Esophagus muscularis mucosa (tissue), 4 donors: ENCODE data around the gene TBL3. TPM values are rescaled to one million over a fixed set of nuclear protein-coding genes. Genes with fewer than 3 reads are reported as not detected.
A peak's percentile ranks its signal among the peaks of the same experiment; 100 is the strongest.

Experiments
- DNase-seq: peaks from one replicate; pipeline ENCODE4 v3.0.0-alpha.2; 2017; ENCODE audit errors: extremely low spot score
- H3K27ac ChIP-seq, 4 donors: fragments of 200-600 bp; sonication (generic); replicated peaks in 1 of 4; 1 replicate in 3 of 4; 2 replicates in 1 of 4; pipeline ENCODE4 v1.5.1; 2016 to 2019; ENCODE audit warnings: mild to moderate bottlenecking in 1 of 4
- H3K27me3 ChIP-seq, 4 donors: fragments of 200-600 bp; sonication (generic); one replicate each; pipeline versions ENCODE4 v1.5.1 to v1.6.0; 2016 to 2019
- H3K36me3 ChIP-seq, 4 donors: fragments of 200-600 bp; sonication (generic); one replicate each; pipeline ENCODE4 v1.5.1; 2016 to 2019
- H3K4me1 ChIP-seq, 4 donors: fragments of 200-600 bp; sonication (generic); one replicate each; pipeline ENCODE4 v1.5.1; 2016 to 2019
- H3K4me3 ChIP-seq, 4 donors: fragments of 200-600 bp; sonication (generic); 1 replicate in 2 of 4; 2 replicates in 2 of 4; pipeline ENCODE4 v1.5.1; 2016 to 2019; ENCODE audit warnings: mild to moderate bottlenecking in 4 of 4, moderate library complexity in 1 of 4
- H3K9me3 ChIP-seq, 4 donors: fragments of 200-600 bp; sonication (generic); 1 replicate in 3 of 4; 2 replicates in 1 of 4; pipeline ENCODE4 v1.5.1; 2016 to 2019
- EP300 ChIP-seq: sonication (generic); formaldehyde crosslinking; IDR thresholded peaks from one replicate; pipeline ENCODE4 v1.6.1; 2017; ENCODE audit warnings: antibody characterized with exemption
- POLR2A ChIP-seq: fragments of 450-650 bp; IDR thresholded peaks from one replicate; pipeline ENCODE4 v1.6.1; 2017; ENCODE audit warnings: antibody characterized with exemption, moderate library complexity, mild to moderate bottlenecking, low read depth
- POLR2AphosphoS5 ChIP-seq, 2 donors: sonication (generic); formaldehyde crosslinking; IDR thresholded peaks; one replicate each; pipeline ENCODE4 v1.6.1; 2017; ENCODE audit warnings: antibody characterized with exemption in 2 of 2
- WGBS: methylation state at CpG from one replicate; pipeline ENCODE4 v1.1.5; 2018; 5-methylcytosine and 5-hydroxymethylcytosine counted together
- intact Hi-C: fragments of 100-400 bp; cut with DNase I; formaldehyde crosslinking; loops from one replicate; pipeline ENCODE4 v1.15.1; 2023
- total RNA-seq, 4 donors: library from RNA; depleted of rRNA; stranded (reverse); fragments of >200 nt; gene quantifications; one replicate each; pipeline versions ENCODE4 v1.1.0 to v1.2.1, GENCODE V29; 2016
- TF ChIP-seq, protein P1 (sequence below), 3 experiments: fragments of 200-600 bp in 2 of 3; fragments of 450-650 bp in 1 of 3; sonication (generic) in 2 of 3; IDR thresholded peaks; one replicate each; pipeline ENCODE4 v1.5.1; 2017 to 2019; ENCODE audit warnings: antibody characterized with exemption in 3 of 3, mild to moderate bottlenecking in 2 of 3, moderate library complexity in 1 of 3

Gene TBL3
- 10 to 100 TPM; 27.0 to 42.9 (median 36.9) TPM for total RNA-seq

DNA sequence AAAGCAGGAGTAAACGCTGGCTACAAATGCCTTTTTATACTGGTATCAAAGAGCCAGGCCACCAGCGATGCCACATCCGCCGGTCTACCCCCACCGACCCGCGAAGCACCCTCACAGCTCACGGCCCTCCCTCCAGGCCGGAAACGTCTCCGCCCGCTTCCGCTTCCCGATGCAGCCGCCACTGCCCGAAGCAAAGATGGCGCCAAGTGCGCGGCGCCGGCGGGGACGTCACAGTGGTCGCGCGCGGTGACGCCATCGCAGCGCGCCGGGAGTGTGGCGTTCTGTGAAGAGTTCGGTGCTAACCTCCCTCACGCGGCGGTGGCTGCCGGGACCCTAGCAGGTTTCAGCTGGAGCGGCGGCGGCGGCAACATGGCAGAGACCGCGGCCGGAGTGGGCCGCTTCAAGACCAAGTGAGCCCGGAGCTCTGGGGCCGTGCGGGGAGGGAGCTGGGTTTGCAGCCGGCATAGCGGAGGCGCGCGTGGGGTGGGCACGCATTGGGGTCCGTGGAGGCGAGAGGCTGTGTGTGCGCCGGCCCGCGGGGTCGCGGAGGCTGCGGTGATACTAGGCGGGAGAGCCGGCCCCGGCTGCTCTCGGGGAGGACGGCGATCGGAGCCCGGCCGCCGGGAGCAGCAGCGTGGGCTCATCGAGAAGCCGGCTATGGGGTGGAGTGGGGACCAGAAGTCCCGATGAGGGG, at the start of gene TBL3:
Gene TBL3 (plus strand): TSS at position 258 of the 694 bp plus-strand sequence. CDS start 112 bp downstream, at position 370.
- Histone ChIP-seq H3K4me1 (peaks cover 24 to 34% (median 30%) of the 10 kb centered on the region in 4 donors), H3K27me3 (peaks cover 3 to 35% (median 8%) of the 10 kb centered on the region in 4 donors), H3K9me3 (no peaks in the 10 kb centered on the region), H3K27ac (peak within 1 kb of the TSS; percentile 80 to 95 (median 92)), H3K36me3 (peaks cover 31 to 35% (median 31%) of the 10 kb centered on the region in 4 donors), H3K4me3 (peak within 1 kb of the TSS; percentile 89 to 100 (median 90))
- intact Hi-C loops: no loop called here
- WGBS: 0% methylated on average over 1 of the region's 78 CpGs
- DNase-seq: peak; percentile 98
- TF ChIP-seq POLR2A (peak; percentile 89), EP300 (no peak), POLR2AphosphoS5 (IDR thresholded peaks at IDR 0.05) (peak; percentile 99 to 100)
- TF ChIP-seq, protein P1, sequence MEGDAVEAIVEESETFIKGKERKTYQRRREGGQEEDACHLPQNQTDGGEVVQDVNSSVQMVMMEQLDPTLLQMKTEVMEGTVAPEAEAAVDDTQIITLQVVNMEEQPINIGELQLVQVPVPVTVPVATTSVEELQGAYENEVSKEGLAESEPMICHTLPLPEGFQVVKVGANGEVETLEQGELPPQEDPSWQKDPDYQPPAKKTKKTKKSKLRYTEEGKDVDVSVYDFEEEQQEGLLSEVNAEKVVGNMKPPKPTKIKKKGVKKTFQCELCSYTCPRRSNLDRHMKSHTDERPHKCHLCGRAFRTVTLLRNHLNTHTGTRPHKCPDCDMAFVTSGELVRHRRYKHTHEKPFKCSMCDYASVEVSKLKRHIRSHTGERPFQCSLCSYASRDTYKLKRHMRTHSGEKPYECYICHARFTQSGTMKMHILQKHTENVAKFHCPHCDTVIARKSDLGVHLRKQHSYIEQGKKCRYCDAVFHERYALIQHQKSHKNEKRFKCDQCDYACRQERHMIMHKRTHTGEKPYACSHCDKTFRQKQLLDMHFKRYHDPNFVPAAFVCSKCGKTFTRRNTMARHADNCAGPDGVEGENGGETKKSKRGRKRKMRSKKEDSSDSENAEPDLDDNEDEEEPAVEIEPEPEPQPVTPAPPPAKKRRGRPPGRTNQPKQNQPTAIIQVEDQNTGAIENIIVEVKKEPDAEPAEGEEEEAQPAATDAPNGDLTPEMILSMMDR (IDR thresholded peaks at IDR 0.05): peak in 1 of 3 experiments; percentile 42

DNA sequence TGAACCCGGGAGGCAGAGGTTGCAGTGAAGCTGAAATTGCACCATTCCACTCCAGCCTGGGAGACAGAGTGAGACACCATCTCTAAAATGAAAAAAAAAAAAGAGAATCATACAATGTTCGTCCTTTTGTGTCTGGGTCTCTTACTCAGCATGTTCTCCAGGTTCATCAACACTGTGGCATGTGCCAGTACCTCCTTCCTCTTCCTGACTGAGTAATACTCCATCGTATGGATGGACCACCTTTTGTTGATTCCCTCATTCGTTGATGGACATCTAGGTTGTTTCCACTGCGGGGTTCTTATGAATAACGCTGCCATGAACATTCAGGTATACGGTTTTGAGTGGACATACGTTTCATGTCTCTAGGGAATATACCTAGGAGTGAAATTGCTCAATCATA, 49.5 kb upstream of the TBL3 start:
- intact Hi-C loops: no loop called here
- peaks cover 0 to 25% (median 23%) of the 10 kb centered on the region in 4 donors for H3K4me1 ChIP-seq
- WGBS: 76% methylated on average over 8 of the region's 8 CpGs
- peaks cover 0 to 82% (median 34%) of the 10 kb centered on the region in 4 donors for H3K27me3 ChIP-seq
- no peak overlapping the region for H3K27ac ChIP-seq
- DNase-seq: no peak
- H3K4me3 ChIP-seq: no peak overlapping the region
- H3K9me3 ChIP-seq: no peaks in the 10 kb centered on the region
- no peaks in the 10 kb centered on the region for H3K36me3 ChIP-seq
- no peak for TF ChIP-seq EP300

DNA sequence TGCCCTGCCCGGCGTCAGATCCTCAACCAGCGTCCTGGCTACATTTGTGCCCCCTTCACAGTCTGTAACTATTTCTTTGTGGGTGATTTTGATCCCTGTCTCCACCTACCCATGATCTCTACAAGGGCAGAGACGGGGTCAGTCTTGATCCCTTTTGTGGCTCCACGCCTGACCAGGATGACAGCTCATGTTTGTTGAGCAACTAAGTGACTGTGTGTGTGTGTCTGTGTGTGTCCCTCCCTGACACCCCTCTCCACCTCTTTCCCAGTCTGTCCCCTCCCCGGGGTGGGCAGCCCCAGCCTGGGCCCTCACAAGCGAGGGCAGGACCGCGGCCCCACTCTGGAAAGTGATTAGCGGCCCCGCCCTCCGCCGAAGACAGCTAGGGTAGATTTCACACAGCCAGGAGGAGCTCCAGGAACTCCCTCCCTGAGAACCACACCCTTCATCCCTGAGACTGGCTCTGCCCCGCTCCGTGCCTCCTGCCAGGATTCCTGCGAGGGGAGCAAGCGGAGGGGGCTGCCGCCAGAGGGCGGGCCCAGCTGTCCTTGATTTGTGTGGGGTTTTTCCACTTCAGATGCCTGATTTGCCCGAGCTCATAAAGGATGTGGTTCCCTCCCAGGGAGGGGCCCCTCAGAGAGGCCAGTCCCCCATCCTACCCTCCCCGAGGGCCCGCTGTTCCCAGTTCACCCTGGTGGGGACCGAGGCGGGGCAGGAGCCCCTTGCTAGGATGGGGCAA, 48.4 kb upstream of the TBL3 start:
- Histone ChIP-seq H3K27me3 (peaks cover 0 to 71% (median 28%) of the 10 kb centered on the region in 4 donors), H3K27ac (no peak overlapping the region), H3K36me3 (no peaks in the 10 kb centered on the region), H3K4me3 (no peak overlapping the region), H3K9me3 (no peaks in the 10 kb centered on the region), H3K4me1 (peaks cover 0 to 18% (median 15%) of the 10 kb centered on the region in 4 donors)
- DNase-seq: no peak
- TF ChIP-seq POLR2A: no peak
- TF ChIP-seq, protein P1 (IDR thresholded peaks at IDR 0.05): peak in 1 of 3 experiments; percentile 17
- TF ChIP-seq POLR2AphosphoS5 (IDR thresholded peaks at IDR 0.05): no peak
- intact Hi-C loops: no loop called here
- WGBS: 18% methylated on average over 22 of the region's 24 CpGs

DNA sequence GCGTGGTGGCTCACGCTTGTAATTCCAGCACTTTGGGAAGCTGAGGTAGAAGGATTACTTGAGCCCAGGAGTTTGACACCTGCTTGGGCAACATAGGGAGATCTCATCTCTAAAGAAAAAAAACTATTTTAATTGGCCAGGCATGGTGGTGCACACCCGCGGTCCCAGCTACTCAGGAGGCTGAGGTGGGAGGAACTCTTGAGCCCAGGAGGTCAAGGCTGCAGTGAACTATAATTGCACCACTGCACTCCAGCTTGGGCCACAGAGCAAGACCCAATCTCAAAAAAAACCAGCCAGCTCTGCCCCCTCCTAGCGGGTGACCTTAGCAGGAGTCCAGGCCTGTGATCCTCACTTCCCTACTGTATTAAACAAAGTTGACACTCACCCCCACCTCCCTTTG, 47.8 kb upstream of the TBL3 start:
- TF ChIP-seq, protein P1 (IDR thresholded peaks at IDR 0.05): no peak
- TF ChIP-seq EP300 (no peak), POLR2AphosphoS5 (IDR thresholded peaks at IDR 0.05) (no peak), POLR2A (no peak)
- no peak for DNase-seq
- Histone ChIP-seq H3K27me3 (peaks cover 0 to 65% (median 25%) of the 10 kb centered on the region in 4 donors), H3K4me3 (no peak overlapping the region), H3K4me1 (peaks cover 3 to 19% (median 13%) of the 10 kb centered on the region in 4 donors), H3K36me3 (no peaks in the 10 kb centered on the region), H3K27ac (no peak overlapping the region), H3K9me3 (no peaks in the 10 kb centered on the region)
- WGBS: 68% methylated on average over 5 of the region's 5 CpGs
- intact Hi-C loops: no loop called here

DNA sequence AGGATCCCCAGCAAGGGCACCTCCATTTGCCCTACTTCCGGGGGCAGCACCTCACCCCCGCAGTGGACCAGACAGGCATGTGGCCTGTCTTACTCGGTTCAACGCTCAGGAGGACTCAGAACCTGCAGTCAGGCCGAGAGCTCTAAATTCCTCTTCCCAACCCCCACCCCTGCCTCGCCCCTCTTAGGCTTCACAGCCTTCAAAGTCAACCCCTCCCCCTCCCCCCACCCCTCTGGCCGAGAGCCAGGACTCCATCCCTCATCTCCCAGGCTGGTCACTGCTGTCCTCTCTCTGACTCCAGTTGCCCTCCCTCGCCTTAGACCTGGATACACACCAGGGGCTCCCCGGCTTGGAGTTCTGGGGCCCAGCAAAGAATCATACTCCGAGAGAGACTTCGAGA, 45.6 kb upstream of the TBL3 start:
- H3K36me3 ChIP-seq: no peaks in the 10 kb centered on the region
- intact Hi-C loops: no loop called here
- DNase-seq: no peak
- H3K4me3 ChIP-seq: no peak overlapping the region
- no peak overlapping the region for H3K27ac ChIP-seq
- WGBS: 46% methylated on average over 9 of the region's 11 CpGs
- H3K27me3 ChIP-seq: peaks cover 0 to 43% (median 13%) of the 10 kb centered on the region in 4 donors
- no peaks in the 10 kb centered on the region for H3K9me3 ChIP-seq
- peaks cover 7 to 29% (median 22%) of the 10 kb centered on the region in 4 donors for H3K4me1 ChIP-seq
- TF ChIP-seq POLR2AphosphoS5 (IDR thresholded peaks at IDR 0.05): no peak
- TF ChIP-seq, protein P1 (IDR thresholded peaks at IDR 0.05): no peak
- TF ChIP-seq POLR2A: no peak
- no peak for TF ChIP-seq EP300
